GM18505 (cell line): Measurements from ENCODE around the gene WDR88.
"Not testable (repeated sequence)": the region's sequence is repeated elsewhere in the genome, so short reads cannot be mapped to it uniquely, and the experiment has no call there.

Source experiments
- ATAC-seq: cut with Tn5 transposase; IDR thresholded peaks from one replicate; pipeline ENCODE4 v1.9.1; 2021; ENCODE audit not compliant: unreplicated experiment
- POLR2A ChIP-seq: IDR thresholded peaks from 4 replicates; pipeline ENCODE4 v1.6.1; 2011; ENCODE audit warnings: borderline replicate concordance; ENCODE audit not compliant: insufficient read depth, insufficient read length; ENCODE audit errors: extremely low read depth

The WDR88 gene

GRCh38 chr19:33114312-33114711 lies 17.6 kb upstream of the WDR88 start:
- no peak for ATAC-seq
- TF ChIP-seq POLR2A = no peak

- no peak for ATAC-seq
- TF ChIP-seq POLR2A = no peak
These were observed 14.4 kb upstream of the WDR88 start for GRCh38 chr19:33117501-33117900.

- ATAC-seq = no peak
- TF ChIP-seq POLR2A = no peak
These were observed 13.3 kb upstream of the WDR88 start for GRCh38 chr19:33118643-33119042.

- no peak for TF ChIP-seq POLR2A
- ATAC-seq = no peak
These were observed 7.5 kb upstream of the WDR88 start for GRCh38 chr19:33124207-33125098.

GRCh38 chr19:33125929-33126388 lies 6.0 kb upstream of the WDR88 start:
- no peak for TF ChIP-seq POLR2A
- no peak for ATAC-seq

- ATAC-seq = not testable (repeated sequence)
These were observed 5.2 kb upstream of the WDR88 start for GRCh38 chr19:33126712-33127111.

- ATAC-seq = no peak
- TF ChIP-seq POLR2A = no peak
These were observed 2.0 kb upstream of the WDR88 start for GRCh38 chr19:33129901-33130300.

- no peak for TF ChIP-seq POLR2A
- ATAC-seq = no peak
These were observed 1.5 kb upstream of the WDR88 start for GRCh38 chr19:33130433-33130832.

GRCh38 chr19:33132425-33132824 lies 511 bp downstream of the WDR88 start:
- no peak for TF ChIP-seq POLR2A
- ATAC-seq = no peak

- no peak for TF ChIP-seq POLR2A
- no peak for ATAC-seq
These were observed 1.6 kb downstream of the WDR88 start for GRCh38 chr19:33133438-33134031.

- no peak for ATAC-seq
- no peak for TF ChIP-seq POLR2A
These were observed 2.7 kb downstream of the WDR88 start for GRCh38 chr19:33134571-33135041.

- no peak for TF ChIP-seq POLR2A
- no peak for ATAC-seq
These were observed 7.3 kb downstream of the WDR88 start for GRCh38 chr19:33139165-33139564.

GRCh38 chr19:33143897-33144405 lies 12.0 kb downstream of the WDR88 start:
- ATAC-seq = no peak
- no peak for TF ChIP-seq POLR2A

- TF ChIP-seq POLR2A = no peak
- ATAC-seq = no peak
These were observed 14.3 kb downstream of the WDR88 start for GRCh38 chr19:33146209-33146608.
